Activated naive CD4-positive, alpha-beta T cell treated with Interleukin-2 at 50 U/mL for 16 hours (primary cell): ENCODE results near the gene ARHGEF28.

ENCODE experiments used
- DNase-seq: peaks from one replicate; pipeline ENCODE4 v3.0.0-alpha.2; 2020

Gene ARHGEF28

DNA sequence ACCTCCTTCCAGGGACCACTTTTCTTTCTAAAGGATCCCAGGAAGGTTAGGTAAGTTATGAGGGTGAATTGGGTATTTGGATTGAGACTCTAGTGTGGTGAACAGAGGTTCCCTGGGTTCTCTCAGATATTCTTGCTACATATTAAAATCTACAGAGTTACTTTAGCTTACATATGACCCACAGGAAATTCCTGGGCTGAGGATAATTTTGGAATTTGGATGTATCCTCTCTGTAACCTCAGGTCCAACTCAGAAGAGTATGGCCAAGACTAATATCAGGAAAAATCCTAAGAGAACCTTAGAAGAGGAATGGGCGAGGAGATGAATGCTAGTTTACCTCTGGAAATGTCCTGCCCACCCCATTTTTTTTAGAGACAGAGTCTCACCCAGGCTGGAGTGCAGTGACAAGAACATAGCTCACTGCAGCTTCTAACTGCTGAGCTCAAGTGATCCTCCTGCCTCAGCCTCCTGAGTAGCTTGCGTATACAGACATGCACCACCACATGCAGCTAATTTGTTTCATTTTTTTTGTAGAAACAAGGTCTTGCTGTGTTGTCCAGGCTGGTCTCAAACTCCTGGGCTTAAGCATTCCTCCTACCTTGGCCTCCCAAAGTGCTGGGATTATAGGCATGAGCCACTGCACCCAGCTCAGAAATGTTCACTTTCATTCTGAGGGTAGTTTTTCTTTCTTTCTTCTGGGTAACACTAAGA lies 196.4 kb downstream of the ARHGEF28 start:
- no peak for DNase-seq

DNA sequence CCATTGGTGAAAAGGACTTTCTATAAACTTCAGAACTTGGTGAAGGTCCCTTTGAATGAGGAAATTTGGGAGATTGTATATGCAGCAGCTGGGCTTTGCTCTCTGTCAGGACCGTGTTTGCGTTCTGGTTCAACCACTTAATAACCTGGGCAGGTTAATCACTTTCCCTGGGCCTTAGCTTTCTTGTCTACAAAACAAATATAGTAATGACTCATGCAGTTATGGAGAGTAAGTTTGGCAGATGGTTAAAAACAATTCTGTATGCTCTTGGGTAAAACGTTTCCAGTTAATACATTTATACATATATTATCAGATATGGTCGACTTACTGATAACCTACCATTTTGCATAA lies 197.0 kb downstream of the ARHGEF28 start:
- no peak for DNase-seq

- DNase-seq, result no peak
Observed at GRCh38 chr5:73823508-73823925, 197.5 kb downstream of the ARHGEF28 start.

DNA sequence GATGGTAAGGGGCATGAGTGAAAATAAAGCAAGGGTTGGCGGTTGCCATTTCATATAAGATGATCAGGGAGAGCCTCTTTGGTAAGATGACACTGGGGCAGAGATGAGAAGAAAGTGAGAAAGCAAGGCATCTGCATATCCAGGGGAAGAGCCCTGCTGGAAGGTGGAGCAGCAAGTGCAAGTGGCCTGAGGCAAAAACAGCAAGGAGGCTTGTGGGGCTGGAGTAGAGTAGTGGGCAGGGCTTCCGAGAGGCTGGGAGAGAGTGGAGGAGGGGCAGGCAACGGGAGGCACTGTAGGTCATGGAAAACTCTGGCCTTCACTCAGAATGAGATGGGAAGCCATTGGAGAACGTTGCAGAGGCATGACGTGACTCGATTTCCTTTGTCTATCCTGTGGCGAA lies 199.2 kb downstream of the ARHGEF28 start:
- DNase-seq, result no peak

DNA sequence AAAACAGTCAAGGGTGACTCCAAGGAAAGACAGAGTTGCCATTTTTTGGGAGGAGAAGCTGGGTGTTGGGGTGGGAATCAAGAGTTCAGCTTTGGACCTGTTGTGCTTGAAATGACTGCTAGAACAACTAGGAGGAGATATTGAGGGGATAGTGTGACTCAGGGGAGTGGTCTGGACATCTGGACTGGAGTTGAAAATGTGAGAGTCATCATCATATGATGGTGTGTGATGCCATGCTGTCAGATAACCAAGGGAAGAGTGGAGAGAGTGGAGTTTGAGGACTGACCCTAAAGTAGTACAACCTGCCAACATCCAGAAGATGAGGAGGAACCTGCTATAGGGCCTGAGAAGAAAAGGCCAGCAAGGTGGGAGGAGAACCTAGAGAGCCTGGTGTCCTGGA lies 199.7 kb downstream of the ARHGEF28 start:
- DNase-seq, result no peak

- DNase-seq, result no peak
Observed at GRCh38 chr5:73826301-73827105, 200.5 kb downstream of the ARHGEF28 start.

GRCh38 chr5:73827106-73827450 lies 201.1 kb downstream of the ARHGEF28 start:
- no peak for DNase-seq

DNA sequence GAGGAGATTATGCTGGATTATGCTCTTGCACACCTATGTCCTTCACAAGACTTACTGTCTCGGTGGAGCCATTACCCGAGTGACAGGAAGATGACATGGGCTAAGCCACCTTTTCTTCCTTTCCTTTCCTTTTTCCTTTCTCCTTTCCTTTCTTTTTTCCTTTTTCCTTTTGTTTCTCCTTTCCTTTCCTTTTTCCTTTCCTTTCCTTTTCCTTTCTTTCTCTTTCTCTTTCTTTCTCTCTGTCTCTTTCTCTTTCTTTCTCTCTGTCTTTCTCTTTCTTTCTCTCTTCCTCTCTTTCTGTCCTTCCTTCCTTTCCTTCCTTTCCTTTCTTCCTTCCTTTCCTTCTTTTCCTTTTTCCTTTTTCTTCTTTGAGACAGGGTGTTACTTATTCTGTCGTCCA lies 202.5 kb downstream of the ARHGEF28 start:
- no peak for DNase-seq

DNA sequence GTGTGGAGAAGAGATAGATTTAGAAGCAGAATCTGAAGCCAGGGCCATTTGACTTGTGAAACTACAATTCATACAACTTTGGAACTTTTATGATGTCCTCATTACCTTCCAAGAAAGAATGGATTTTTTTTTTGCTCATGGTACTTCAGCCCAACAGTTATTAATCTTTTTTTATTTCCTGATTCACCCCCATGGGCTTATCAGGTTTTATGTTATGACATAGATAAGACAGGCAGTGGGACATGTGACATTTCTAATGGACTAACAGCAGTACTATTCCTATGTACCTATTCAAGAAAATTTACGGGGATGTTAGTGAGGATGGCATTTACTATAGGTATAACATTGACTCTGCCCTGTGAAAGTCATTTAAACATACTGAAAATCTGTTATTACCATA lies 204.7 kb downstream of the ARHGEF28 start:
- DNase-seq, result no peak

GRCh38 chr5:73831066-73831465 lies 205.1 kb downstream of the ARHGEF28 start:
- DNase-seq, result no peak

GRCh38 chr5:73834693-73835092 lies 208.7 kb downstream of the ARHGEF28 start:
- no peak for DNase-seq

GRCh38 chr5:73835726-73836125 lies 209.7 kb downstream of the ARHGEF28 start:
- no peak for DNase-seq

- no peak for DNase-seq
Observed at GRCh38 chr5:73836607-73837006, 210.6 kb downstream of the ARHGEF28 start.

DNA sequence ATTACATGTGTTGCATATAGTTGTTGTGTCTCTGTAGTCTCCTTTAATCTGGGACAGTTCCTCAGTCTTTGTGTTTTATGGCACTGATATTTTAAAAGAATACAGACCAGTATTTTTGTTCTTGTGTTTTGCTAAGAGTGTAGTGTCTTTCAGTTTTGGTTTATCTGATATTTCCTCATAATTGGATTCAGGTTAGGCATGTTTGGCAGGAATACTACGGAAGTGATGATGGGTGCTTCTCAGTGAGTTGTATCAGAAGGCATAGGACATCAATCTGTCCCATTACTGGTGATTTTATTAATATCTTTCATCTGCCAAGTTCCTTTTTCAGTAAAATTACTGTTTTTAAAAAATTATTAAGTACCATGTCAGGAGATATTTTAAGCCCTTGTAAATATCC lies 212.9 kb downstream of the ARHGEF28 start:
- no peak for DNase-seq

- no peak for DNase-seq
Observed at GRCh38 chr5:73841641-73842040, 215.6 kb downstream of the ARHGEF28 start.

GRCh38 chr5:73844165-73844564 lies 218.2 kb downstream of the ARHGEF28 start:
- DNase-seq, result no peak

DNA sequence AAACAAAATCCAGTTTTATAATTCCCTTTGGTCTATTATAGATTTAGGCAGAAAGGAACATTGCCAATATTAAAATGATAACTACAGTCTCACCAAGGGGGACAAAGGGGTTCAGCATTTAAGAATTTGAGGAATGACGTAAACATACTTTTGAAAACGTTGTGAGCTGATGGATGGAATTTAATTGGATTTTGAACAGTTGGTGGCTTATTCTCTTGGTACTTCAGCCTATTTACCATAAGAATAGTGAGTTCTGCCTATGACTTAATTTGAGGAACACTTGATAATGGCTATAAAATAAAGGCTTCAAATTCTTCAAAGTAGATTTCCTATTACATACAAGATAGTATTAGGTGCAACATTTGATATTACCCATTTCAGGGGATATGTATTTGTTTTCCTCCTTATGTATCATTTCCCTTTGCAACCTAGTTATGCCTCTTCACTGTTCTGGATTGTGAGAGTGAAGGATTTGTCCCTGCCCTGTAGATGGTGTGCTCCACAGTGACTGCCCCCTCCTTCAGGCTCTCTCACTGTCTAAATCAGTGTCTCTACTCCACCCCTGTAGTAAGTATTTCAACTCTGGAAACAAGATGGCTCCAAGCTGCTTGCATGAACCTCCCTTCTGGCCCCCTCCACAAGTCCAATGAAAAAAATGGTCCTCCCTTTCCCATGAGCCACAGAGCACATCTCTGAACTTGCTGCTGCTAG lies 225.6 kb downstream of the ARHGEF28 start:
- DNase-seq, result no peak

GRCh38 chr5:73853091-73853490 lies 227.1 kb downstream of the ARHGEF28 start:
- DNase-seq, result no peak

- DNase-seq, result no peak
Observed at GRCh38 chr5:73856997-73857396, 231.0 kb downstream of the ARHGEF28 start.

GRCh38 chr5:73857446-73857845 lies 231.4 kb downstream of the ARHGEF28 start:
- DNase-seq, result no peak

DNA sequence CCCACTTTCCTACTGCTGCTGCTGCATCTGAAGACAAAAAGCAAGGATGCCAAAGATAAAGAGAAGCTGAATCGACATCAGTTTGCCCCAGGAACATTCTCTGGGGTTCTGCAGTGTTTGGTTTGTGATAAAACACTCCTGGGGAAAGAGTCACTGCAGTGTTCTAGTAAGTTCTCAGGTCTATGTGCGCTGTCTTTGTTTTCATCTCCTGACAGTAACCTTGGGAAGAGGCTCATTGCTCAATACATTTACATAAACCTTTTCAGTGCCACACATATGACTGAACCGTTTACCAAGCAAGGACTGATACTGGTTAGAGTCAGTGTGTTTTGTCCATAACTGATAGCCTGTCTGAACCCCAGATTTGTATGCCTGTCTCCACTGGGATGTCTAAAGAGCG lies 232.1 kb downstream of the ARHGEF28 start:
- no peak for DNase-seq

DNA sequence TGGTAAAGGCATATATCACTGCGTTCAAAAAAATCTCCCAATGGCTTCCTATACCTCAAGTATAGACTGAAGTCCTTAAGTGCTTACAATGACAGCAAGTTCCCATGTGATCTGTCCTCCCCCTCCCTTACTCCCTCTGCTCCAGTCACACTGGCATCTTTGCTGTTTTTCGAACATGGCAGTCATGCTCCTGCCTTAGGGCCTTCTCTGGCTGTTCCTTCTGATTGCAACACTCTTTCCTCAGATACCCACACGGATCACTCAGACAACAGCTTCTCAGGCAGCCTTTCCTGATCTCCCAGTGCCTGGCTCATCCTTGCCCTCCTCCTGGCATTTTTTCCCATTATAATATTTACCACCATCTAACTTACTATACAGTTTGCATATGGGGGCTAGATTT lies 232.8 kb downstream of the ARHGEF28 start:
- no peak for DNase-seq

DNA sequence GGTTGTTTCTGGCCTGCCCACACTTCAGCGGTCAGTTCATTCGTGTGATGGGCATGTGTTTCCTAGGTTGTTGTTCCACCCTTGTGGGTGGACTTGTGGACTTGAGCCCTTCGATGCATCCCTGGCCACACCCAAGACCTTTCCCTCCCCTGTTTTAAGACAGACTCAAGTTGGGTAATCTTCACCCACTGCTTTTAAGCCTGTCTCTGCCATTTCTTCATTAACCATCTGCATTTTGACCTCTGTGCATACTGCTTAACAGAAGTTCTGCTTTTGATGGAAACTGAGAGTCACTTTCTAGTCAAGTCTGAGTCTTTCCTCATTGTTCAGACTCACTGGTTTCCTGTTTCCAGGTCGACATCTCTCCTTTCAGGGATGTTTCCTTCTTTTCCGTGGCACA lies 233.7 kb downstream of the ARHGEF28 start:
- DNase-seq, result no peak
